MCF 10A (cell line): ENCODE data around the gene FAM20B. TPM values are rescaled to one million over a fixed set of nuclear protein-coding genes. Genes with fewer than 3 reads are reported as not detected.

Experiments used
- BruUV-seq: library from RNA; stranded (reverse); fragments of 400-500 nt; replicated peaks from 2 replicates; lab custom pipeline; 2021; lab: Mats Ljungman, UMichigan
- CTCF ChIA-PET: fragments of 300-600 bp; sonication (Branson Sonifier 250); formaldehyde crosslinking; extraction: SDS; loops from one replicate; lab custom pipeline; 2021; ENCODE audit warnings: antibody characterized with exemption, inconsistent platforms; lab: Yijun Ruan, JAX
- POLR2A ChIA-PET: fragments of 300-600, 350-650 bp; sonication (Branson Sonifier 250); formaldehyde crosslinking; extraction: SDS; loops from one replicate; lab custom pipeline; 2020; ENCODE audit warnings: antibody characterized with exemption, inconsistent platforms; lab: Yijun Ruan, JAX
- DNase-seq: peaks from one replicate; pipeline ENCODE4 v3.0.0-alpha.2; 2018; ENCODE audit not compliant: unreplicated experiment
- H3K27ac Mint-ChIP-seq: one replicate; pipeline ENCODE4 v1.8.0; 2022; ENCODE audit warnings: mild to moderate bottlenecking, low read depth, mixed read lengths; ENCODE audit not compliant: unreplicated experiment
- H3K27me3 Mint-ChIP-seq: one replicate; pipeline ENCODE4 v1.8.0; 2022; ENCODE audit warnings: mixed read lengths; ENCODE audit not compliant: insufficient read depth, unreplicated experiment
- H3K36me3 Mint-ChIP-seq: one replicate; pipeline ENCODE4 v1.8.0; 2022; ENCODE audit warnings: mild to moderate bottlenecking, moderate library complexity, mixed read lengths; ENCODE audit not compliant: insufficient read depth, unreplicated experiment
- H3K4me1 Mint-ChIP-seq: one replicate; pipeline ENCODE4 v1.8.0; 2022; ENCODE audit warnings: mixed read lengths; ENCODE audit not compliant: insufficient read depth, unreplicated experiment
- H3K4me3 Mint-ChIP-seq: one replicate; pipeline ENCODE4 v1.8.0; 2022; ENCODE audit warnings: mild to moderate bottlenecking, moderate library complexity, mixed read lengths; ENCODE audit not compliant: unreplicated experiment
- H3K9me3 Mint-ChIP-seq: one replicate; pipeline ENCODE4 v1.8.0; 2022; ENCODE audit warnings: mixed read lengths; ENCODE audit not compliant: unreplicated experiment
- intact Hi-C: fragments of 100-400 bp; cut with micrococcal nuclease; formaldehyde crosslinking; loops from 2 replicates; pipeline ENCODE4 v1.14.1; 2022
- total RNA-seq: library from RNA; stranded (reverse); gene quantifications from 2 replicates; pipeline ENCODE4 v1.2.3, GENCODE V29; 2022
- TF ChIP-seq, protein P1 (sequence below): fragments of 200-600 bp; IDR thresholded peaks from one replicate; pipeline ENCODE4 v1.8.0; 2022; ENCODE audit warnings: antibody characterized with exemption, mild to moderate bottlenecking; ENCODE audit not compliant: unreplicated experiment

The FAM20B gene
- total RNA-seq, 1 experiment from 2014 or later: 45.0 TPM

GRCh38 chr1:179046808-179047635, 21.3 kb downstream of the FAM20B start:
- BruUV-seq: no TSS peak
- DNase-seq: no peak
- Mint-ChIP-seq H3K4me1 (peaks cover 12% of the 10 kb centered on the region), H3K27me3 (no peaks in the 10 kb centered on the region), H3K27ac (no peak overlapping the region), H3K36me3 (peaks cover 4% of the 10 kb centered on the region), H3K9me3 (no peaks in the 10 kb centered on the region), H3K4me3 (no peak overlapping the region)
- TF ChIP-seq, protein P1, sequence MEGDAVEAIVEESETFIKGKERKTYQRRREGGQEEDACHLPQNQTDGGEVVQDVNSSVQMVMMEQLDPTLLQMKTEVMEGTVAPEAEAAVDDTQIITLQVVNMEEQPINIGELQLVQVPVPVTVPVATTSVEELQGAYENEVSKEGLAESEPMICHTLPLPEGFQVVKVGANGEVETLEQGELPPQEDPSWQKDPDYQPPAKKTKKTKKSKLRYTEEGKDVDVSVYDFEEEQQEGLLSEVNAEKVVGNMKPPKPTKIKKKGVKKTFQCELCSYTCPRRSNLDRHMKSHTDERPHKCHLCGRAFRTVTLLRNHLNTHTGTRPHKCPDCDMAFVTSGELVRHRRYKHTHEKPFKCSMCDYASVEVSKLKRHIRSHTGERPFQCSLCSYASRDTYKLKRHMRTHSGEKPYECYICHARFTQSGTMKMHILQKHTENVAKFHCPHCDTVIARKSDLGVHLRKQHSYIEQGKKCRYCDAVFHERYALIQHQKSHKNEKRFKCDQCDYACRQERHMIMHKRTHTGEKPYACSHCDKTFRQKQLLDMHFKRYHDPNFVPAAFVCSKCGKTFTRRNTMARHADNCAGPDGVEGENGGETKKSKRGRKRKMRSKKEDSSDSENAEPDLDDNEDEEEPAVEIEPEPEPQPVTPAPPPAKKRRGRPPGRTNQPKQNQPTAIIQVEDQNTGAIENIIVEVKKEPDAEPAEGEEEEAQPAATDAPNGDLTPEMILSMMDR: no peak
- intact Hi-C loops: no loop called here
- POLR2A ChIA-PET: interaction anchor here (0.6 kb wide), 1 partner anchor 490 kb away, joined by 3 read pairs; no protein-coding TSS in a partner anchor
- CTCF ChIA-PET: interaction anchor here (0.6 to 1.4 kb wide), 2 partner anchors 32 to 45 kb away, joined by 4 to 8 read pairs; no protein-coding TSS in a partner anchor

- Mint-ChIP-seq H3K36me3 (peaks cover 4% of the 10 kb centered on the region), H3K4me1 (peaks cover 12% of the 10 kb centered on the region), H3K9me3 (no peaks in the 10 kb centered on the region), H3K27me3 (no peaks in the 10 kb centered on the region), H3K4me3 (no peak overlapping the region), H3K27ac (no peak overlapping the region)
- TF ChIP-seq, protein P1: no peak
- intact Hi-C loops: no loop called here
- DNase-seq: no peak
- BruUV-seq: no TSS peak
- ChIA-PET POLR2A (interaction anchor here (0.6 kb wide), 1 partner anchor 490 kb away, joined by 3 read pairs; no protein-coding TSS in a partner anchor), CTCF (interaction anchor here (0.6 to 1.3 kb wide), 2 partner anchors 31 to 167 kb away, joined by 3 to 4 read pairs; no protein-coding TSS in a partner anchor)
Observed at GRCh38 chr1:179047636-179047997, 21.9 kb downstream of the FAM20B start.

GRCh38 chr1:179048339-179049124, 22.8 kb downstream of the FAM20B start:
- intact Hi-C loops: no loop called here
- CTCF ChIA-PET: interaction anchor here (0.6 to 1.3 kb wide), 3 partner anchors 21 to 166 kb away, joined by 3 to 4 read pairs (median 4); no protein-coding TSS in a partner anchor
- H3K9me3 Mint-ChIP-seq: no peaks in the 10 kb centered on the region
- H3K36me3 Mint-ChIP-seq: no peaks in the 10 kb centered on the region
- BruUV-seq: no TSS peak
- peaks cover 12% of the 10 kb centered on the region for H3K4me1 Mint-ChIP-seq
- H3K27ac Mint-ChIP-seq: no peak overlapping the region
- POLR2A ChIA-PET: no interaction called here
- no peak for DNase-seq
- TF ChIP-seq, protein P1: no peak
- H3K27me3 Mint-ChIP-seq: no peaks in the 10 kb centered on the region
- no peak overlapping the region for H3K4me3 Mint-ChIP-seq

GRCh38 chr1:179052776-179053175, 27.1 kb downstream of the FAM20B start:
- intact Hi-C loops: no loop called here
- POLR2A ChIA-PET: no interaction called here
- no peaks in the 10 kb centered on the region for H3K9me3 Mint-ChIP-seq
- no TSS peak for BruUV-seq
- no peak for DNase-seq
- H3K4me1 Mint-ChIP-seq: no peaks in the 10 kb centered on the region
- TF ChIP-seq, protein P1: no peak
- no peaks in the 10 kb centered on the region for H3K27me3 Mint-ChIP-seq
- no peak overlapping the region for H3K27ac Mint-ChIP-seq
- H3K4me3 Mint-ChIP-seq: no peak overlapping the region
- H3K36me3 Mint-ChIP-seq: peaks cover 19% of the 10 kb centered on the region
- CTCF ChIA-PET: interaction anchor here (0.6 to 0.9 kb wide), 3 partner anchors 23 to 199 kb away, joined by 3 to 4 read pairs (median 4); no protein-coding TSS in a partner anchor
